Measurements from ENCODE around the gene KIAA0825. TPM values are rescaled to one million over a fixed set of nuclear protein-coding genes. Genes with fewer than 3 reads are reported as not detected.
A peak's percentile ranks its signal among the peaks of the same experiment; 100 is the strongest.

The KIAA0825 gene
- total and polyA plus RNA-seq, 2 of the 8 experiments (the other 6 are each of a cell fraction or from before 2014, with no cell fraction given): 0.60 to 1.0 TPM

GRCh38 chr5:94361832-94362796 is 256.3 kb downstream of the KIAA0825 start (continued):
- TF ChIP-seq, protein P1, sequence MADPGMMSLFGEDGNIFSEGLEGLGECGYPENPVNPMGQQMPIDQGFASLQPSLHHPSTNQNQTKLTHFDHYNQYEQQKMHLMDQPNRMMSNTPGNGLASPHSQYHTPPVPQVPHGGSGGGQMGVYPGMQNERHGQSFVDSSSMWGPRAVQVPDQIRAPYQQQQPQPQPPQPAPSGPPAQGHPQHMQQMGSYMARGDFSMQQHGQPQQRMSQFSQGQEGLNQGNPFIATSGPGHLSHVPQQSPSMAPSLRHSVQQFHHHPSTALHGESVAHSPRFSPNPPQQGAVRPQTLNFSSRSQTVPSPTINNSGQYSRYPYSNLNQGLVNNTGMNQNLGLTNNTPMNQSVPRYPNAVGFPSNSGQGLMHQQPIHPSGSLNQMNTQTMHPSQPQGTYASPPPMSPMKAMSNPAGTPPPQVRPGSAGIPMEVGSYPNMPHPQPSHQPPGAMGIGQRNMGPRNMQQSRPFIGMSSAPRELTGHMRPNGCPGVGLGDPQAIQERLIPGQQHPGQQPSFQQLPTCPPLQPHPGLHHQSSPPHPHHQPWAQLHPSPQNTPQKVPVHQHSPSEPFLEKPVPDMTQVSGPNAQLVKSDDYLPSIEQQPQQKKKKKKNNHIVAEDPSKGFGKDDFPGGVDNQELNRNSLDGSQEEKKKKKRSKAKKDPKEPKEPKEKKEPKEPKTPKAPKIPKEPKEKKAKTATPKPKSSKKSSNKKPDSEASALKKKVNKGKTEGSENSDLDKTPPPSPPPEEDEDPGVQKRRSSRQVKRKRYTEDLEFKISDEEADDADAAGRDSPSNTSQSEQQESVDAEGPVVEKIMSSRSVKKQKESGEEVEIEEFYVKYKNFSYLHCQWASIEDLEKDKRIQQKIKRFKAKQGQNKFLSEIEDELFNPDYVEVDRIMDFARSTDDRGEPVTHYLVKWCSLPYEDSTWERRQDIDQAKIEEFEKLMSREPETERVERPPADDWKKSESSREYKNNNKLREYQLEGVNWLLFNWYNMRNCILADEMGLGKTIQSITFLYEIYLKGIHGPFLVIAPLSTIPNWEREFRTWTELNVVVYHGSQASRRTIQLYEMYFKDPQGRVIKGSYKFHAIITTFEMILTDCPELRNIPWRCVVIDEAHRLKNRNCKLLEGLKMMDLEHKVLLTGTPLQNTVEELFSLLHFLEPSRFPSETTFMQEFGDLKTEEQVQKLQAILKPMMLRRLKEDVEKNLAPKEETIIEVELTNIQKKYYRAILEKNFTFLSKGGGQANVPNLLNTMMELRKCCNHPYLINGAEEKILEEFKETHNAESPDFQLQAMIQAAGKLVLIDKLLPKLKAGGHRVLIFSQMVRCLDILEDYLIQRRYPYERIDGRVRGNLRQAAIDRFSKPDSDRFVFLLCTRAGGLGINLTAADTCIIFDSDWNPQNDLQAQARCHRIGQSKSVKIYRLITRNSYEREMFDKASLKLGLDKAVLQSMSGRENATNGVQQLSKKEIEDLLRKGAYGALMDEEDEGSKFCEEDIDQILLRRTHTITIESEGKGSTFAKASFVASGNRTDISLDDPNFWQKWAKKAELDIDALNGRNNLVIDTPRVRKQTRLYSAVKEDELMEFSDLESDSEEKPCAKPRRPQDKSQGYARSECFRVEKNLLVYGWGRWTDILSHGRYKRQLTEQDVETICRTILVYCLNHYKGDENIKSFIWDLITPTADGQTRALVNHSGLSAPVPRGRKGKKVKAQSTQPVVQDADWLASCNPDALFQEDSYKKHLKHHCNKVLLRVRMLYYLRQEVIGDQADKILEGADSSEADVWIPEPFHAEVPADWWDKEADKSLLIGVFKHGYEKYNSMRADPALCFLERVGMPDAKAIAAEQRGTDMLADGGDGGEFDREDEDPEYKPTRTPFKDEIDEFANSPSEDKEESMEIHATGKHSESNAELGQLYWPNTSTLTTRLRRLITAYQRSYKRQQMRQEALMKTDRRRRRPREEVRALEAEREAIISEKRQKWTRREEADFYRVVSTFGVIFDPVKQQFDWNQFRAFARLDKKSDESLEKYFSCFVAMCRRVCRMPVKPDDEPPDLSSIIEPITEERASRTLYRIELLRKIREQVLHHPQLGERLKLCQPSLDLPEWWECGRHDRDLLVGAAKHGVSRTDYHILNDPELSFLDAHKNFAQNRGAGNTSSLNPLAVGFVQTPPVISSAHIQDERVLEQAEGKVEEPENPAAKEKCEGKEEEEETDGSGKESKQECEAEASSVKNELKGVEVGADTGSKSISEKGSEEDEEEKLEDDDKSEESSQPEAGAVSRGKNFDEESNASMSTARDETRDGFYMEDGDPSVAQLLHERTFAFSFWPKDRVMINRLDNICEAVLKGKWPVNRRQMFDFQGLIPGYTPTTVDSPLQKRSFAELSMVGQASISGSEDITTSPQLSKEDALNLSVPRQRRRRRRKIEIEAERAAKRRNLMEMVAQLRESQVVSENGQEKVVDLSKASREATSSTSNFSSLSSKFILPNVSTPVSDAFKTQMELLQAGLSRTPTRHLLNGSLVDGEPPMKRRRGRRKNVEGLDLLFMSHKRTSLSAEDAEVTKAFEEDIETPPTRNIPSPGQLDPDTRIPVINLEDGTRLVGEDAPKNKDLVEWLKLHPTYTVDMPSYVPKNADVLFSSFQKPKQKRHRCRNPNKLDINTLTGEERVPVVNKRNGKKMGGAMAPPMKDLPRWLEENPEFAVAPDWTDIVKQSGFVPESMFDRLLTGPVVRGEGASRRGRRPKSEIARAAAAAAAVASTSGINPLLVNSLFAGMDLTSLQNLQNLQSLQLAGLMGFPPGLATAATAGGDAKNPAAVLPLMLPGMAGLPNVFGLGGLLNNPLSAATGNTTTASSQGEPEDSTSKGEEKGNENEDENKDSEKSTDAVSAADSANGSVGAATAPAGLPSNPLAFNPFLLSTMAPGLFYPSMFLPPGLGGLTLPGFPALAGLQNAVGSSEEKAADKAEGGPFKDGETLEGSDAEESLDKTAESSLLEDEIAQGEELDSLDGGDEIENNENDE (IDR thresholded peaks at IDR 0.05; ENCODE audit: insufficient replicate concordance, low read length): peak; percentile 61
- peak; percentile 38; the same call in 1 of the 2 replicates for TF ChIP-seq CREB1 (IDR thresholded peaks at IDR 0.05)
- TF ChIP-seq HDAC6 (IDR thresholded peaks at IDR 0.05; ENCODE audit: low read depth, low read length): no peak
- peak; percentile 76 for TF ChIP-seq TAF1 (IDR thresholded peaks at IDR 0.05; ENCODE audit: low read depth, low read length)
- TF ChIP-seq KDM5A (IDR thresholded peaks at IDR 0.05; ENCODE audit: low read length): no peak
- TF ChIP-seq CBX5 (IDR thresholded peaks at IDR 0.05; ENCODE audit: low read depth, low read length): no peak
- TF ChIP-seq CTBP2 (IDR thresholded peaks at IDR 0.05; ENCODE audit: borderline replicate concordance, insufficient read depth, insufficient read length, low read length): no peak
- peak; percentile 84 for TF ChIP-seq POLR2AphosphoS5 (IDR thresholded peaks at IDR 0.05; ENCODE audit: low read depth, low read length)
- 0 out of 2 replicates have a peak, but pooled peaks have one; percentile 38 for TF ChIP-seq YY1 (IDR thresholded peaks at IDR 0.05; ENCODE audit: low read depth, low read length)
